Stromal cell of bone marrow (primary cell): ENCODE data around the gene ZMYND12.
"Not testable (repeated sequence)": the region's sequence is repeated elsewhere in the genome, so short reads cannot be mapped to it uniquely, and the experiment has no call there.

Source experiments
- DNase-seq: peaks from one replicate; pipeline ENCODE4 v3.0.0-alpha.2; 2012; ENCODE audit warnings: low read depth

The ZMYND12 gene

GRCh38 chr1:42456010-42456753 is at the start of gene ZMYND12, which contains the start of gene PPCS:
Gene ZMYND12 (minus strand): TSS chr1:42456022. CDS start chr1:42455997, 25 bp downstream.
Gene PPCS (plus strand): TSS chr1:42456543. CDS start chr1:42456566, 23 bp downstream.
- DNase-seq: peak; percentile 74

- no peak for DNase-seq
Measured at GRCh38 chr1:42504535-42505128, 48.8 kb upstream of the ZMYND12 start.

GRCh38 chr1:42502031-42502430 is 46.2 kb upstream of the ZMYND12 start:
- DNase-seq: not testable (repeated sequence)

- no peak for DNase-seq
Measured at GRCh38 chr1:42490237-42490636, 34.4 kb upstream of the ZMYND12 start.

- peak; percentile 67 for DNase-seq
Measured at GRCh38 chr1:42484382-42484781, 28.6 kb upstream of the ZMYND12 start.

- DNase-seq: no peak
Measured at GRCh38 chr1:42482635-42483153, 26.9 kb upstream of the ZMYND12 start.

GRCh38 chr1:42480921-42481320 is 25.1 kb upstream of the ZMYND12 start:
- no peak for DNase-seq

GRCh38 chr1:42479621-42480020 is 23.8 kb upstream of the ZMYND12 start:
- no peak for DNase-seq

GRCh38 chr1:42477775-42478174 is 22.0 kb upstream of the ZMYND12 start:
- no peak for DNase-seq

GRCh38 chr1:42477354-42477753 is 21.5 kb upstream of the ZMYND12 start:
- not testable (repeated sequence) for DNase-seq

- no peak for DNase-seq
Measured at GRCh38 chr1:42476605-42477004, 20.8 kb upstream of the ZMYND12 start.

- no peak for DNase-seq
Measured at GRCh38 chr1:42469727-42470126, 13.9 kb upstream of the ZMYND12 start.

GRCh38 chr1:42466030-42466429 is 10.2 kb upstream of the ZMYND12 start:
- no peak for DNase-seq

GRCh38 chr1:42463921-42464320 is 8.1 kb upstream of the ZMYND12 start:
- no peak for DNase-seq

GRCh38 chr1:42462828-42463763 is 7.3 kb upstream of the ZMYND12 start, which contains the start of gene CCDC30:
Gene CCDC30 (plus strand): TSS chr1:42463286. CDS start chr1:42480552, 17,266 bp downstream.
- peak; percentile 98 for DNase-seq

GRCh38 chr1:42461196-42461595 is 5.4 kb upstream of the ZMYND12 start:
- no peak for DNase-seq

GRCh38 chr1:42456754-42457089 is 900 bp upstream of the ZMYND12 start:
- DNase-seq: no peak

- no peak for DNase-seq
Measured at GRCh38 chr1:42454403-42454802, 1.4 kb downstream of the ZMYND12 start.

GRCh38 chr1:42453386-42453785 is 2.4 kb downstream of the ZMYND12 start:
- no peak for DNase-seq

GRCh38 chr1:42450061-42450460 is 5.8 kb downstream of the ZMYND12 start:
- no peak for DNase-seq

GRCh38 chr1:42449256-42449655 is 6.6 kb downstream of the ZMYND12 start:
- no peak for DNase-seq

GRCh38 chr1:42442662-42443061 is 13.2 kb downstream of the ZMYND12 start:
- DNase-seq: no peak
